NCI-H774 (cell line): Measurements from ENCODE around the gene NRL.

Experiments
- DNase-seq: peaks from one replicate; lab custom pipeline; 2025; lab: John Stamatoyannopoulos, UW

The NRL gene

DNA sequence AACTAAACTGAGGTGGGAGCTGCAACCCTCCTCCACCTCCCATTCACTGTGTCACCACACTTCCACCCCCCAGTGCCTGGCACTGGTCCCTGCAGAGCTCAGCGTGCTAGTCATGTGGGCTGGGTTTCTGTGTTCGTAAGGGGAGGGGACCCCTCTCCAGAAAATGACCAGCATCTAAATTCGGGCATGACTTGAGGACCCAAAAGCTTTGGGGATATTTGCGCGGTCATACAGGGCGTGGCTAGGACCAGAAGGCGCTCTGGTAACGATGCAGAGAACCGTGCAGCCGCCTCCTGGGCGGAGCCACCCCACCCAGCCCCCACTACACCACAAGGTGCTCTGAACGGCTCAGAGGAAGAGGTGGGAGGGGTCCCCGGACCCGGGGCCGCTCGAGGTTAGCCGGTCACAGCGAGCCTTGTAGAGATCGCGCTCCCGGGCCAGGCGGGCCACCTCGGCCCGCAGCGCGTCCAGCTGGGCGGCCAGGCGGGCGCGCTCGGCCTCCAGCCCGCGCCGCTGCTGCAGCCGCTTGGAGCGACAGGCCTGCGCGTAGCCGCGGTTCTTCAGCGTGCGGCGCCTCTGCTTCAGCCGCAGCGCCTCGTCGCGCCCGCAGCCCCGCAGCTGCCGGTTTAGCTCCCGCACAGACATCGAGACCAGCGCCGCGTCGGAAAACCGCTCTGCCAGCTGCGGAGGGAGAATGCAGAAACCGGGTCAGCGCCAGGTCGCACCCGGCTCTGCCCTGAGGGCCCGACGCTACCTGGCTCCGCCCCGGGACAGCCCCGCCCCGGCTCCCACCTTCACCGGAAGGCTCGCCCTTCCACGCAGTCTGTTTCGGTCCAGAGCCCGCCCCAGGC, 33.6 kb downstream of the NRL start:
- peak; percentile 61 for DNase-seq

- no peak for DNase-seq
Measured at GRCh38 chr14:24080142-24080530, 34.6 kb downstream of the NRL start.

DNA sequence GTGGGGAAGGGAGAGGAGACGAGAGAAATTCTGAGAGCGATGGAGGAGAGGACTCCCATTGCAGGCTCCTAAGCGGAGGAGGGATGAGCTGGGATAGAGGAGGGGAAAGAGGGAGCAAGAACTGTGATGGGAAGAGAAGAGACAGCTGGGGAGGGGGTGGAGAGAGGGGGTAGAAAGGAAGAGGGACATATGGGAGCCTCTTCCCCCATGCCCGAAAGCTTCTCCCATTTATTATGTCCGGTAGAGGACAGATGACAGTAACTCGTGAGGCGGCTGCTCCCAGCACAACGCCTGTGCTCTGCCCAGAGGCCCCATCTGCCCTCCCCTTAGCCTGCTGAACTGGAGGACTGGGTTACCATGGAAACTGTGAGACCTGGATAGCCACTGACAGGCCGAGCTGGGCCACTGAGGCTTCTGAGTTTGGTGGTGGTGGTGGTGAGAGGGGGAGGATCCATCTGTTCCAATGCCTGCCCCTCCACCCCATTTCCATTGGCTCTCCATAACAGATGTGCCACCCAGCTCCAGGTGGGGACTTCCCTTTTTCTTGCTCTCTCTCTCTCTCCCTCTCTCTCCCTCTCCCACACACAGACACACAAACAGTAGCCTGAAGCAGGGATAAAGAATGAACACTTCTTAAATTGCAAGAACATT, 35.1 kb downstream of the NRL start:
- no peak for DNase-seq

GRCh38 chr14:24078146-24078545, 36.6 kb downstream of the NRL start:
- no peak for DNase-seq

GRCh38 chr14:24077086-24077485, 37.7 kb downstream of the NRL start:
- DNase-seq = no peak

- no peak for DNase-seq
Measured at GRCh38 chr14:24076302-24076601, 38.5 kb downstream of the NRL start.

- no peak for DNase-seq
Measured at GRCh38 chr14:24075485-24076301, 39.1 kb downstream of the NRL start.

DNA sequence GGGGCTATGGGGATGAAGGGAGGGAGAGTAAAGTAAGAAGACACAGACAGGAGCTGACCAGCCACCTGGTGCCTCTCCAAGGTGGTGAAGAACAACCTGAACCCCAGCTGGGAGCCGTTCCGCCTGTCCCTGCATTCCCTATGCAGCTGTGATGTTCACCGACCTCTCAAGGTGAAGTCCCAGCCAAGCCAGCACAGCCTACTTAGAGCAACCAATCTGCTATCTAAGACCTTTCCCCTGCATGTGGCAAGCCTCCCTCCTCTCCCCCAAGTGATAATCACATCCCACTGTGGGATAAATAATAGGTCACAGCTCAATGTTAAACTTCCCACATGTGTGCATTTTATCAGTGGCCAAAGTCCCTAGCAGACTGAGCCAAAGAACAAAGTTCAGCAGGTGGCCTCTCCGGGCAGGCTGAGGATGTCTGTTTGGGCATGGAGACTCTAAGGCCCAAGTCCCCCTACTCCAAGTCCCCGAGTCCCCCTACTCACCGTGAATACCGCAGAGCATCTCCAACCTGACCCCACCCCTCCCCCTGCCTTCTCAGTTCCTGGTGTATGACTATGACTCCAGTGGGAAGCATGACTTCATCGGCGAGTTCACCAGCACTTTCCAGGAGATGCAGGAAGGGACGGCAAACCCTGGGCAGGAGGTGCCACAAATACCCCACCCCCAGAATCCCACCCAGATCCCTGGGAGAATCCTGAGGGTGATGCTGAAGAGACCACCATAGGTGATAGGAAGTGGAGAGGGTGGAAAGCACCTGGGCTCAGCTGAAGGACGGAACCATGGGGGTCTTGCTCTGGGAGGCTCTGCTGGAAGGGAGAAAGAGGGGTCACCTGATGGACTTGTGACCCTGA, 39.9 kb downstream of the NRL start:
- DNase-seq = no peak

GRCh38 chr14:24072881-24073877, 41.6 kb downstream of the NRL start:
- DNase-seq = no peak

- DNase-seq = no peak
Measured at GRCh38 chr14:24072436-24072835, 42.3 kb downstream of the NRL start.

DNA sequence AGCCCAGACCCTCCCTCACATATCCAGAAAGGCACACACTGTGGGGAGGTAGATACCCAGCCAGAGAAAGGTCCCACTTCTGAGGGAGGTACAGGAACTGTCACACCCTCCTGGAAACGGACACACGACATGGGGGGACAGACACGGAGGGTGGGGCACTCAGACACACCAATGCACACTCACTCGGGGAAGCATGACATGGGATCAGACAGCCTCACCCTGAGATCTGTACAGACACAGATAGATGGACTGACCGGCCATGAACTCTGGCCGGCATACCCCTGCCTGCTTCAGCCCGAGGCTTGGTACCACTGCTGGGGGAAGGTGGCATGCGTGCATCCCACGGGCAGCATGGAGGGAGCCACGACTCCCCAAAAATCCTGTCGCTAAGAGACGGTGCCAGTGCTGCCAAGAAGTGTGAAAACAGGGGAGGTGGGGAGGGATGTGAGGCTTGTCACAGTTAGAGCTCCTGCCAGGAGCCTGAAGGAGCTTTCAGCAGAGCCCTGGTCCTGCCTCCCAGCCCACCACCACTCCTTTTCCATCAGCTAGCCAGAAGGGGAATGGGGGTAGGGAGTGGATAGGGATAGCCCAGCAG, 42.8 kb downstream of the NRL start:
- DNase-seq = no peak

DNA sequence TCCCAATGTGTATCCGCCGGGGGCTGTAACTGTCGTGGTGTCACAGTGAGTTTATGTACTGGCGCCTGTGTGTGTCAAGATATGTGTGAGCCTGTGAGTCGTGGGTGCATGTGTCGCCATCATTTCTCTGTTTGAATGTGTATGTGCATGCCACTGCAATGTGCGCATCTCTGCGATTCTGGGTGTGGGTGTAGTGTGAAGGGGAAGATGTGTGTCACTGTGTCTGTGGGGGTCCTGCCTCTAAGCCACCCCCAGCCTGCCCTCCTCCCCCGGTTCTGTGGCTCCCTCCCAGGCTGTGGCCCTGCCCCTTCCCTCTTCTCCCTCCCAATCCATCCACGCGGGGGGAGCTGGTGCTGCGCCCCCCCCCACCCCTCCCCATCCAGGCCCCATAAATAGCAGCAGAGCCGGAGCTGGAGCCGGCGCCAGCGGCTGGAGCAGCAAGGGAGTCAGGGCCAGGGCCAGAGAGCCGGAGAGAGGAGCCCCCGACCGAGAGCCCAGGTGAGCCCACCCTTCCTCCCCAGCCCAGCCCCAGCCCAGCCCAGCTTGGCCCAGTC, 43.5 kb downstream of the NRL start, which contains the start of gene CPNE6:
Gene CPNE6, plus strand, starts transcription at position 419 of the 554 bp plus-strand sequence. CDS start 1,375 bp downstream, outside the sequence.
- DNase-seq = no peak

- DNase-seq = no peak
Measured at GRCh38 chr14:24070285-24071143, 44.2 kb downstream of the NRL start.

- DNase-seq = no peak
Measured at GRCh38 chr14:24069411-24069735, 45.4 kb downstream of the NRL start.

DNA sequence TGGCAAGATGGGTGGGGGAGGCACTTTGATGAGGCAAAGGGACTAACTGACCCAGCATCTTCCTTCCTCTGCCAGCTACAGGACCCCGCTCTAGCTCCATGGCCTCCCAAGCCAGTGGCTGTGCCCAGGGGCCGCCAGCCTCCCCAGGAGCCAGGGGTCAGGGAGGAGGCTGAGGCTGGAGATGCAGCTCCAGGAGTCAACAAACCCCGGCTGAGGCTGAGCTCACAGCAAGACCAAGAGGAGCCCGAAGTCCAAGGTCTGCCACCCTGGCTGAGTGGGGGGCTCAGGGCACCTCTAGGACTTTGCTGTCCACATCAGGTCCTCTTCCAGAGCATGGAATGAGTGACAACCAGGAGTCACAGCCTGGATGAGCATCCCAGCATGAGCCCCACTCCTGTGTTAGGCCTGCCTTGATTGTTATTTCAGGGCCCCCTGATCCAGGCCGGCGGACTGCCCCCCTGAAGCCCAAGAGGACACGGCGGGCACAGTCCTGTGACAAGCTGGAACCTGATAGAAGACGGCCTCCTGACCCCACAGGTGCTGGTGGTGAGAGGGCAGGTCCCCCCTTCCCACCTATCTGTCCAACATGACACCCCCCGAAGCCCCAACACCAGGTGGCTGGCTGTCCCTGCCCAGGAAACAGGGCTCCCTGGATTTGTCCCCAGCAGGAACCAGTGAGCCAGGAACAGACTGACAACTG, 45.9 kb downstream of the NRL start:
- DNase-seq = no peak

DNA sequence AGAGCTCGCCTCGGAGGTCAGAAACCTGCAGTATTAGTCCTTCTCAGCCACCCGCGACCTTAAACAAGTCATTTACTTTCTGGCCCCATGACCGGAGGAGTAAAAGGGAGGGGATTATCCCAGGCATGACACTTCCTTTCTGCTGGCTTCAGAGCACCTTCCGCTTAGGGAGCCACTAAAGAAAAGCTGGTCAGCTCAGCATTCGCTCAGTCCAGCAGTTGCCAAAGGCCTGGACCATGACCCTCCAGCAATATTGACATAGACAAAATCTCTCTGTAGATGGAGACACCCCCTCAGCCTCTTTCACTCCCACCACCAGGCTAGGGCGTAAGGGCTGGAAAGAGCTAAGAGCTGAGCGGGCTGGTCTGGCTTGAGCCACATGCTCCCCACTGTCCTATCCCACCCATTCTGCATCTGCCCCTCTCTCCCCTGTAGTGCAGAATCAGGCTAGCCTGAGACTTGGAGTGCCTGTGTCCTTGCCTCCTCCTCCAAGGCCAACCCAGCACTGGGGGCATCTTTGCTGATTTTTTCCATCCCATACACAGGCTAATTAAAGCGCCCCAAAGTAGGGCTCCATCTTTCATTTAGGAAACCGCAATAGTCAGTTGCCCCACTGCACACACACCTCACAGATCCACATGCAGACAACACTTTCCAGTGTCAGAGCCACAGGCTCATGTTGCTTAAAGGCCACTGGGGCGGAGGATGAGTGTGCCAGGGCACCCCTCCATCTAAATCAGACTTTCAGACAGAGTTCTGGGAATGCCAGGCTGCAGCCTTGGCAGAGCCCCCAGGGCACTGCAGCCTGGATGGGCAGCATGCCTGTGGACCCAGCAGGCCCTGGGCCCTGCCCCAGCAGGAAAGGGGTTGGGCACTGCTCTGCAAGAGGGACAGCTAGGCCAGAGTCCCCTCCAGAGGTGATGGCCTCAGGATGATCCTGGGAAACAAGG, 47.3 kb downstream of the NRL start:
- DNase-seq = no peak

DNA sequence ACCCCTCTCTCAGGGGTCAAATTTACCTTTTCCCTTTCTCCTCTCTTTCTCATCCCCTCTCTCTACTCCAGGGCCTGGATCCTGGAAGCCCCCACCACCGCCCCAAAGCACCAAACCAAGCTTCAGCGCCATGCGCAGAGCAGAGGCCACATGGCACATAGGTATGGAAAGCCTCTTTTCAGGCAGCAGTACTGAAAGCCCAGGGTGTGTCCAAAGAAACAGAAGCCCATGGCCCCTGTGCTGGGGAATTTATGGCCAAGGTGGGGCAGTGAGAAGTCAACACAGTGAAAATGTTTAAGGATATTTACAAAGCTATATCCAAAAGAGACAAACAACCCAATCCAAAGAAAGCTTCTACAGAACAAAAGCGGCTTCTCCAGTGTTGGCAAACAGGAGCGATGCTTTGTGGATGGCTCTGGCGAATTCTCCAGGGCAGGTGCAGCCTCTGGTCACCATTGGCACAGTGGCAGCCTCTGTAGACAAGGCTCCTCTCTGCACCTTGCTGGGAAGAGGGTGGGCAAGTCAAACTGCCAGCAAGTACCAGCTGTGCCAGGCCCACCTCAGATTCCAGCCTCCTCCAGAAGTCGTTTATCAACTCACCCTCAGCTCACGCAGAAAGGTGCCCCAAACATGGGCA, 48.1 kb downstream of the NRL start:
- DNase-seq = no peak
